Smooth muscle cell (in vitro differentiated cells): ENCODE measurements around the gene MTG2. TPM values are rescaled to one million over a fixed set of nuclear protein-coding genes. Genes with fewer than 3 reads are reported as not detected.
A peak's percentile ranks its signal among the peaks of the same experiment; 100 is the strongest.

Experiments
- DNase-seq: peaks from one replicate; lab custom pipeline; 2025; ENCODE audit not compliant: unreplicated experiment; lab: John Stamatoyannopoulos, UW
- H2AFZ ChIP-seq: fragments of 200-600 bp; sonication (generic); 2 replicates; pipeline ENCODE4 v1.6.0; 2016; ENCODE audit warnings: antibody characterized with exemption, low read depth, mild to moderate bottlenecking
- H3F3A ChIP-seq: fragments of 200-600 bp; sonication (generic); 2 replicates; pipeline ENCODE4 v1.6.0; 2017; ENCODE audit warnings: antibody characterized with exemption, low read depth
- H3K27ac ChIP-seq: fragments of 200-600 bp; sonication (generic); 2 replicates; pipeline ENCODE4 v1.5.1; 2016; ENCODE audit warnings: low read depth, mild to moderate bottlenecking
- H3K27me3 ChIP-seq: fragments of 200-600 bp; sonication (generic); 2 replicates; pipeline ENCODE4 v1.6.1; 2016; ENCODE audit warnings: low read depth, mild to moderate bottlenecking
- H3K36me3 ChIP-seq: fragments of 200-600 bp; sonication (generic); 2 replicates; pipeline ENCODE4 v1.5.1; 2016; ENCODE audit warnings: low read depth
- H3K4me1 ChIP-seq: fragments of 200-600 bp; sonication (generic); 2 replicates; pipeline ENCODE4 v1.5.1; 2016; ENCODE audit warnings: low read depth
- H3K4me2 ChIP-seq: fragments of 200-600 bp; sonication (generic); 2 replicates; pipeline ENCODE4 v1.6.0; 2016; ENCODE audit warnings: mild to moderate bottlenecking
- H3K4me3 ChIP-seq: fragments of 200-600 bp; sonication (generic); 2 replicates; pipeline ENCODE4 v1.5.1; 2016; ENCODE audit warnings: mild to moderate bottlenecking
- H3K79me2 ChIP-seq: fragments of 200-600 bp; sonication (generic); 2 replicates; pipeline ENCODE4 v1.6.0; 2016; ENCODE audit warnings: low read depth, mild to moderate bottlenecking
- H3K9ac ChIP-seq: fragments of 200-600 bp; sonication (generic); 2 replicates; pipeline ENCODE4 v1.6.0; 2016; ENCODE audit warnings: low read depth
- H3K9me3 ChIP-seq: fragments of 200-600 bp; sonication (generic); replicated peaks from 2 replicates; pipeline ENCODE4 v1.5.1; 2016; ENCODE audit warnings: low read depth
- H4K20me1 ChIP-seq: fragments of 200-600 bp; sonication (generic); 2 replicates; pipeline ENCODE4 v1.6.0; 2016; ENCODE audit warnings: low read depth
- WGBS: methylation state at CpG from one replicate; pipeline ENCODE4 v1.1.7; 2016; ENCODE audit warnings: low lambda C conversion rate; 5-methylcytosine and 5-hydroxymethylcytosine counted together
- polyA plus RNA-seq: library from polyadenylated mRNA; unstranded; fragments of >200 nt; fragmentation: Nextera tagmentation; extraction: Ambion mirVana; gene quantifications from 2 replicates; pipeline ENCODE4 v1.2.1, GENCODE V29; 2016
- total RNA-seq: library from RNA; depleted of rRNA; stranded (reverse); fragments of >200 nt; gene quantifications from 2 replicates; pipeline ENCODE4 v1.2.3, GENCODE V29; 2014
- TF ChIP-seq, protein P1 (sequence below): fragments of 200-600 bp; sonication (generic); IDR thresholded peaks from 2 replicates; pipeline ENCODE4 v1.5.1; 2017; ENCODE audit warnings: borderline replicate concordance, mild to moderate bottlenecking, antibody characterized with exemption; ENCODE audit not compliant: insufficient read depth, poor library complexity, severe bottlenecking

The MTG2 gene
- total and polyA plus RNA-seq, 2 experiments from 2014 or later, result 17.9 to 21.9 TPM

DNA sequence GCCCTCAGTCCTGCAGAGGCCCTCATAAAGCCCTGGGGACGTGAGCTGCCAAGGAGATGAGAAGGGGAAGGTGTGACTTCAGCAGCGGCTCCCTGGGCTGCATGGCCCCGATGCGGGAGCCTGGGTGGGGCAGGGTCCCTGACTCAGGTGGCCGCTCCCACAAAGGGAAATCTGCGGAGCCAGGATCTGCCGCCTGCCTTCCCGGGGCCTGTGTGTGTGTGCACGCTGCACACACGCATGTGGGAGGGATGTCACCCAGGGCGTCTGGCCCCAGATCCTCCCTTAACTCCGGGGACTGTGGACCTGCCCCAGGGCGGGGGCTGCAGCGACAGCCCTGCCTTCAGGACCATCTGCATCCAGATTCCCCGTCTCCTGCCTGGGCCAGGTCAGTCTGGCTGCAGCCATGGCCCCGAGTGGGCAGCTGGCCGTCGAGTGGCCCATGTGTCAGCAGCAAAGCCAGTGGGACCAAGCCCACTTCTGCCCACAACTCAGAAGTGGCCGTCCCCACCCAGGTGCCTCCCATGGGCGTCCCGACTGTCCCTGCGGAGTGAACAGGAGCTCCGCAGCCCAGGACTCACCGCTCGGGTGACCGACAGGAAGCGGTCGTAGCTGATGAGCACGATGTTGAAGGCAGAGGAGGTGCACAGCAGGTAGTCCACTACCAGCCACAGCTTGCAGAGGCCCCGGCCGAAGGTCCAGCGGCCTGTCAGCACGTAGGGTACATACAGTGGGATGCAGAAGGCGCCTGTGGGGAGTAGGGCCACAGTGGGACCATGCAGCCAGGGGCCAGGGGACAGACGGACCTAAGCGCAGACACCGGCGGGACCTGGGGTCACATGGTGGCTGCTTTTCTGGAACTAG is 35.3 kb downstream of the MTG2 start:
- Histone ChIP-seq H3F3A (no peaks in the 10 kb centered on the region), H3K4me3 (no peak overlapping the region), H4K20me1 (peaks cover 11% of the 10 kb centered on the region), H3K4me1 (peaks cover 23% of the 10 kb centered on the region), H3K79me2 (no peaks in the 10 kb centered on the region), H3K9ac (no peak overlapping the region), H3K27ac (no peak overlapping the region), H3K36me3 (no peaks in the 10 kb centered on the region), H3K9me3 (no peaks in the 10 kb centered on the region), H3K27me3 (peaks cover 82% of the 10 kb centered on the region), H2AFZ (no peak overlapping the region), H3K4me2 (no peak overlapping the region)
- DNase-seq, result no peak
- TF ChIP-seq, protein P1, sequence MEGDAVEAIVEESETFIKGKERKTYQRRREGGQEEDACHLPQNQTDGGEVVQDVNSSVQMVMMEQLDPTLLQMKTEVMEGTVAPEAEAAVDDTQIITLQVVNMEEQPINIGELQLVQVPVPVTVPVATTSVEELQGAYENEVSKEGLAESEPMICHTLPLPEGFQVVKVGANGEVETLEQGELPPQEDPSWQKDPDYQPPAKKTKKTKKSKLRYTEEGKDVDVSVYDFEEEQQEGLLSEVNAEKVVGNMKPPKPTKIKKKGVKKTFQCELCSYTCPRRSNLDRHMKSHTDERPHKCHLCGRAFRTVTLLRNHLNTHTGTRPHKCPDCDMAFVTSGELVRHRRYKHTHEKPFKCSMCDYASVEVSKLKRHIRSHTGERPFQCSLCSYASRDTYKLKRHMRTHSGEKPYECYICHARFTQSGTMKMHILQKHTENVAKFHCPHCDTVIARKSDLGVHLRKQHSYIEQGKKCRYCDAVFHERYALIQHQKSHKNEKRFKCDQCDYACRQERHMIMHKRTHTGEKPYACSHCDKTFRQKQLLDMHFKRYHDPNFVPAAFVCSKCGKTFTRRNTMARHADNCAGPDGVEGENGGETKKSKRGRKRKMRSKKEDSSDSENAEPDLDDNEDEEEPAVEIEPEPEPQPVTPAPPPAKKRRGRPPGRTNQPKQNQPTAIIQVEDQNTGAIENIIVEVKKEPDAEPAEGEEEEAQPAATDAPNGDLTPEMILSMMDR, result no peak
- 77% methylated on average over 38 of the region's 38 CpGs for WGBS

DNA sequence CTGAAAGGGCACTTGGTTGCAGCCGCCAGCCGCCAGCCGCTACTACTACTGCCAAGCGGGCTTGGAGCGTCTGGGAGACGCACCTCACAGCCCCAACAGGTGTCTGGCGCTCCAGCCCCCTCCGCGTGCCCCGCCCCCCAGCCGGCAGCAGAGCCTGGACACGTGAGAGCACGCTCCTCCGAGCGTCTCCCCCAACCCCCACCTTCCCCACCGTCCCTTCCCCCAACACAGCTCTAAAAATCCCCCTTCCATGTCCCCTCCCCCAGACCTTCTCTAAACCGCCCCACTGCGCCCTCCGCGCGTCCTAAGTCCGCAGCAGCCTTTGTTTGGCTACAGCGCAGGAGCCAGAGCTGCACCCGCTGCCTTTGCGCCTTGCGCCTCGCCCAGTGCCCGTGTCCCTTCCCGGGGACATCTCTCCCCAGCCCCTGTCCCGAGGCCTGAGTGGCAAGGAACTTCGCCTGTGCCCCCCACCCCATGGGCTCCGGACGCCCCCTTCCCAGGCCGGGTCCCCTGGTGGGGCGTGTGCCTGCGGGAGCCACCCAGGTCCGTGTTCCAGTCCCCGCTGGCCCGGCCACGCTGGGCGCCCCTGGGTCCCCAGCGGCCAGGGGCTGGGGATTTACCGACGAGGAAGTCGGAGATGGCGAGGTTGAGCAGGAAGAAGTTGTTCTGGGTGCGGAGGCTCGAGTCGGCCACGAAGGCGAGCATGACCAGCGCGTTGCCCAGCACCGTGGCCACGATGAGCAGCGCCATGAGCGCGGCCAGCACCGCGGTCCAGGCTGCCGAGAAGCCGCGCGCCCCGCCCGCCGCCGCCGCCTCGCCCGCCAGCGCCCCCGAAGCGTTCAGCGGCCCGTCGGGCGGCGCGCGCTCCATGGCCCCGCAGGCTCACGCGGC is 36.5 kb downstream of the MTG2 start:
- Histone ChIP-seq H2AFZ (no peak overlapping the region), H3K4me1 (peaks cover 23% of the 10 kb centered on the region), H3K4me2 (peak overlapping the region; percentile 84), H3K9ac (no peak overlapping the region), H3K36me3 (no peaks in the 10 kb centered on the region), H3K4me3 (peak overlapping the region; percentile 21), H4K20me1 (peaks cover 11% of the 10 kb centered on the region), H3F3A (no peaks in the 10 kb centered on the region), H3K27me3 (peaks cover 85% of the 10 kb centered on the region), H3K27ac (no peak overlapping the region), H3K79me2 (no peaks in the 10 kb centered on the region), H3K9me3 (no peaks in the 10 kb centered on the region)
- no peak for DNase-seq
- WGBS, result 7% methylated on average over 62 of the region's 84 CpGs
- TF ChIP-seq, protein P1, result no peak

DNA sequence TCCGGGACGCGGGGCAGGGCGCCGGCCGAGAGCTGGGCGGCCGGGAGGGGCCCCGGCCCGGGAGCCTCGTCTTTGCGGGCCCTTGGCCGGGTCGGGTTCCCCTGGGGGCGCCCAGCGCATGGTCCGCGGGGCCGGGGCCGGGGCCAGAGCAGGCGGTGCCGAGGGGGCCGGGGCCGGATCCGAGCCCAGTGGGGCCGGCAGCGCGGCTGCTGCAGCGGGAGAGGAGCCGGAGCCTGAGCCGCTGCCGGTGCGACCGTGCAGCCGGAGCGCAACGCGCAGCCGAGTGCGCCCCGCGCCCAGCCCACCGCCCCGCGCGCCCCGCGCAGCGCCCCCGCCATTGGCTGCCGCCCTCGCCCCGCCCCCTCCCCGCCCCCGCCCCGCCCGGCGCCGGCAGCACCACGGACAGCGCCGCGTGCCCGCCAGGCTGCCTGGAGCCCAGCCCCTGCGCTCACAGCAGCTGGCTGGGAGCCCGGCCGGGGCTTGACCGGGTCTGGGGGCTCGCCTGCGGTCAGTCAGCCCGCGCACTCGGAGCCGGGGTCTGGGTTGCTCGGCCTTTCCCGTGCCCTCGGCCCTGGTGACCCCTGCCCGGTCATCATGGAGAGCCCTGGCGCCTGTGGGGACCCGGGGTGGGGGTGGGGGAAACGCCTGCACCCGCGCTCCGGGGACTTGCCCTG is 37.3 kb downstream of the MTG2 start, which contains the start of gene HRH3:
Gene HRH3 (minus strand): TSS at position 287 of the 674 bp plus-strand sequence. CDS start 308 bp downstream, outside the sequence.
- peaks cover 86% of the 10 kb centered on the region for H3K27me3 ChIP-seq
- no peak within 1 kb of the TSS for H3K27ac ChIP-seq
- H3F3A ChIP-seq, result no peaks in the 10 kb centered on the region
- H3K4me1 ChIP-seq, result peaks cover 23% of the 10 kb centered on the region
- DNase-seq, result peak; percentile 24
- no peak within 1 kb of the TSS for H2AFZ ChIP-seq
- H3K36me3 ChIP-seq, result no peaks in the 10 kb centered on the region
- TF ChIP-seq, protein P1, result no peak
- 3% methylated on average over 32 of the region's 84 CpGs for WGBS
- H3K4me2 ChIP-seq, result peak within 1 kb of the TSS; percentile 84
- peak within 1 kb of the TSS; percentile 21 for H3K4me3 ChIP-seq
- H3K9ac ChIP-seq, result no peak within 1 kb of the TSS
- no peaks in the 10 kb centered on the region for H3K9me3 ChIP-seq
- peaks cover 11% of the 10 kb centered on the region for H4K20me1 ChIP-seq
- H3K79me2 ChIP-seq, result no peaks in the 10 kb centered on the region
